ENCODE data around the gene ZBTB38.

Gene ZBTB38

GRCh38 chr3:141409940-141410241 lies 41.6 kb downstream of the ZBTB38 start:
- no peak for DNase-seq

GRCh38 chr3:141410408-141410807 lies 42.1 kb downstream of the ZBTB38 start:
- no peak for DNase-seq

- no peak for DNase-seq
Observed at GRCh38 chr3:141410846-141411245, 42.5 kb downstream of the ZBTB38 start.

GRCh38 chr3:141411251-141411771 lies 43.0 kb downstream of the ZBTB38 start:
- no peak for DNase-seq

- DNase-seq = no peak
Observed at GRCh38 chr3:141412087-141412935, 44.0 kb downstream of the ZBTB38 start.

GRCh38 chr3:141412936-141413354 lies 44.6 kb downstream of the ZBTB38 start:
- DNase-seq = no peak

GRCh38 chr3:141413391-141413790 lies 45.1 kb downstream of the ZBTB38 start:
- no peak for DNase-seq

GRCh38 chr3:141413801-141414689 lies 45.7 kb downstream of the ZBTB38 start:
- DNase-seq = no peak

GRCh38 chr3:141414800-141415462 lies 46.6 kb downstream of the ZBTB38 start:
- DNase-seq = no peak

- DNase-seq = no peak
Observed at GRCh38 chr3:141415953-141416352, 47.6 kb downstream of the ZBTB38 start.

All from activated CD4-positive, CD25-positive, alpha-beta regulatory T cell treated with anti-CD3 and anti-CD28 coated beads, Interleukin-2, amount 50 U/mL, for 72 hours (primary cell).